Left lung (tissue), 10 donors: ENCODE results near the gene PXDC1. TPM values are rescaled to one million over a fixed set of nuclear protein-coding genes. Genes with fewer than 3 reads are reported as not detected.

Experiments used
- ATAC-seq: fragments of 200-7000 bp; cut with Tn5 transposase; one replicate; pipeline ENCODE4 v1.9.1; 2020; ENCODE audit warnings: moderate library complexity
- DNase-seq, 4 donors: peaks; one replicate each; pipeline ENCODE4 v3.0.0-alpha.2; 2013 to 2020
- H3K27ac ChIP-seq, 2 donors: fragments of 200-600 bp; sonication (generic) in 1 of 2; one replicate each; pipeline versions ENCODE4 v1.5.0 to v1.8.0; 2020 to 2021
- H3K27me3 ChIP-seq, 2 donors: fragments of 200-600 bp; sonication (generic) in 1 of 2; one replicate each; pipeline versions ENCODE4 v1.5.0 to v1.8.0; 2020 to 2021
- H3K36me3 ChIP-seq, 2 donors: fragments of 200-600 bp; sonication (generic) in 1 of 2; one replicate each; pipeline versions ENCODE4 v1.5.0 to v1.8.0; 2020 to 2021
- H3K4me1 ChIP-seq, 2 donors: fragments of 200-600 bp; one replicate each; pipeline ENCODE4 v1.8.0; 2021
- H3K4me3 ChIP-seq, 2 donors: fragments of 200-600 bp; sonication (generic) in 1 of 2; one replicate each; pipeline versions ENCODE4 v1.5.0 to v1.8.0; 2020 to 2021; ENCODE audit warnings: mild to moderate bottlenecking in 1 of 2
- H3K9me3 ChIP-seq, 2 donors: fragments of 200-600 bp; sonication (generic) in 1 of 2; one replicate each; pipeline versions ENCODE4 v1.5.0 to v1.8.0; 2020 to 2021
- CTCF ChIP-seq, 2 donors: fragments of 200-600 bp; sonication (generic) in 1 of 2; IDR thresholded peaks; one replicate each; pipeline versions ENCODE4 v1.5.0 to v1.8.0; 2021; ENCODE audit warnings: antibody characterized with exemption in 2 of 2
- intact Hi-C, 2 donors: fragments of 100-400 bp; cut with DNase I; formaldehyde crosslinking; loops; one replicate each; pipeline versions ENCODE4 v1.11.2 to v1.14.2; 2022
- polyA plus RNA-seq, 6 donors: library from polyadenylated mRNA; unstranded; fragments of 120-200 nt; gene quantifications; one replicate each; pipeline ENCODE4 v1.2.1, GENCODE V29; 2013; ENCODE audit not compliant: insufficient read length in 6 of 6
- total RNA-seq, 2 donors: library from RNA; stranded (reverse); fragmentation: NEBNext Ultra II Directional; extraction: Animal tissue kit (Norgen Biotek cat#: 25700); gene quantifications; one replicate each; pipeline ENCODE4 v1.2.1, GENCODE V29; 2021
- donor health status: DM: no; HTN: yes; CAD: no.
- donor health status: DM: no; HTN: no; CAD: no.

Gene PXDC1
- total and polyA plus RNA-seq, 8 donors: 11.0 to 50.8 (median 15.8) TPM

- H3K9me3 ChIP-seq: no peaks in the 10 kb centered on the region
- DNase-seq (no peak), ATAC-seq (no peak)
- intact Hi-C loops: no loop called here
- H3K27ac ChIP-seq: no peak overlapping the region
- no peak for TF ChIP-seq CTCF (IDR thresholded peaks at IDR 0.05)
- H3K4me3 ChIP-seq: no peak overlapping the region
- peaks cover 0 to 5% of the 10 kb centered on the region in 2 donors for H3K4me1 ChIP-seq
- no peaks in the 10 kb centered on the region for H3K27me3 ChIP-seq
- H3K36me3 ChIP-seq: no peaks in the 10 kb centered on the region
Measured at GRCh38 chr6:3764516-3765335, 13.2 kb upstream of the PXDC1 start.

GRCh38 chr6:3762852-3763251 is 11.3 kb upstream of the PXDC1 start:
- H3K27me3 ChIP-seq: no peaks in the 10 kb centered on the region
- no peak overlapping the region for H3K4me3 ChIP-seq
- no peak for TF ChIP-seq CTCF (IDR thresholded peaks at IDR 0.05)
- intact Hi-C loops: no loop called here
- ATAC-seq (no peak), DNase-seq (no peak)
- no peaks in the 10 kb centered on the region for H3K9me3 ChIP-seq
- no peak overlapping the region for H3K27ac ChIP-seq
- H3K4me1 ChIP-seq: peaks cover 0 to 4% of the 10 kb centered on the region in 2 donors
- no peaks in the 10 kb centered on the region for H3K36me3 ChIP-seq

GRCh38 chr6:3762359-3762758 is 10.8 kb upstream of the PXDC1 start:
- no peak for TF ChIP-seq CTCF (IDR thresholded peaks at IDR 0.05)
- Histone ChIP-seq H3K9me3 (no peaks in the 10 kb centered on the region), H3K4me3 (no peak overlapping the region), H3K27ac (no peak overlapping the region), H3K36me3 (no peaks in the 10 kb centered on the region), H3K27me3 (no peaks in the 10 kb centered on the region), H3K4me1 (no peaks in the 10 kb centered on the region)
- no peak for DNase-seq
- intact Hi-C loops: no loop called here
- no peak for ATAC-seq

GRCh38 chr6:3761989-3762270 is 10.4 kb upstream of the PXDC1 start:
- TF ChIP-seq CTCF (IDR thresholded peaks at IDR 0.05): no peak
- H3K9me3 ChIP-seq: no peaks in the 10 kb centered on the region
- intact Hi-C loops: no loop called here
- no peak overlapping the region for H3K27ac ChIP-seq
- DNase-seq (no peak), ATAC-seq (no peak)
- H3K27me3 ChIP-seq: no peaks in the 10 kb centered on the region
- H3K36me3 ChIP-seq: no peaks in the 10 kb centered on the region
- H3K4me1 ChIP-seq: no peaks in the 10 kb centered on the region
- H3K4me3 ChIP-seq: no peak overlapping the region

GRCh38 chr6:3759646-3760232 is 8.2 kb upstream of the PXDC1 start:
- no peaks in the 10 kb centered on the region for H3K36me3 ChIP-seq
- no peaks in the 10 kb centered on the region for H3K4me1 ChIP-seq
- H3K4me3 ChIP-seq: no peak overlapping the region
- intact Hi-C loops: no loop called here
- no peak for DNase-seq
- no peaks in the 10 kb centered on the region for H3K27me3 ChIP-seq
- H3K9me3 ChIP-seq: no peaks in the 10 kb centered on the region
- ATAC-seq: no peak
- H3K27ac ChIP-seq: no peak overlapping the region
- no peak for TF ChIP-seq CTCF (IDR thresholded peaks at IDR 0.05)
